Cardiac fibroblast (primary cell): ENCODE results near the gene TMTC1.

Experiments
- DNase-seq, 2 donors: peaks; one replicate each; pipeline versions ENCODE4 v3.0.0 to v3.0.0-alpha.2; 2010; ENCODE audit warnings: low read depth in 2 of 2
- H3K4me3 ChIP-seq, 2 donors: replicated peaks in 1 of 2; 1 replicate in 1 of 2; 2 replicates in 1 of 2; pipeline ENCODE4 v1.5.1; 2011; ENCODE audit warnings: low read depth in 2 of 2, low read length in 2 of 2, mild to moderate bottlenecking in 2 of 2, moderate library complexity in 1 of 2
- TF ChIP-seq, protein P1 (sequence below): IDR thresholded peaks from one replicate; pipeline ENCODE4 v1.5.1; 2011; ENCODE audit warnings: low read depth, mild to moderate bottlenecking, low read length, inconsistent platforms

The TMTC1 gene

DNA sequence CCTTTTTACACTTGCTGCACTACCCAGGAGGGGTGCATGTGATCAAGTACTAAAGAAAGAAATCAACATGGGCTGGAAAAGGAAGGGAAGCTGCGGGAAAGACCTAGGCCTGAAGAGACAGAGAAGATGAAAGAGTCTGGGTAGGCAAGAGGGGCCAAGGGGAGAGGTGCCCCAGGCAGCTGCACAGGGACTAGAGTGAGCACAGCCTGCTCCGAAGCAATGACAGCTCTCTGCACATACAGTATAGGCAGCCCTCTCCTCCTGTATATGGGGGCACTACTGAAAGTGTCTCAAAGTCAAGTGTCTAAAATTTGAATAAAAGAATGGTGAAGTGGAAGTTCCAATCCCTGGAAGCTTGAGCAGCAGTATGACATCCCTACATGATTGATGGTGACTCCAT is 112.0 kb downstream of the TMTC1 start:
- no peak for DNase-seq
- TF ChIP-seq, protein P1, sequence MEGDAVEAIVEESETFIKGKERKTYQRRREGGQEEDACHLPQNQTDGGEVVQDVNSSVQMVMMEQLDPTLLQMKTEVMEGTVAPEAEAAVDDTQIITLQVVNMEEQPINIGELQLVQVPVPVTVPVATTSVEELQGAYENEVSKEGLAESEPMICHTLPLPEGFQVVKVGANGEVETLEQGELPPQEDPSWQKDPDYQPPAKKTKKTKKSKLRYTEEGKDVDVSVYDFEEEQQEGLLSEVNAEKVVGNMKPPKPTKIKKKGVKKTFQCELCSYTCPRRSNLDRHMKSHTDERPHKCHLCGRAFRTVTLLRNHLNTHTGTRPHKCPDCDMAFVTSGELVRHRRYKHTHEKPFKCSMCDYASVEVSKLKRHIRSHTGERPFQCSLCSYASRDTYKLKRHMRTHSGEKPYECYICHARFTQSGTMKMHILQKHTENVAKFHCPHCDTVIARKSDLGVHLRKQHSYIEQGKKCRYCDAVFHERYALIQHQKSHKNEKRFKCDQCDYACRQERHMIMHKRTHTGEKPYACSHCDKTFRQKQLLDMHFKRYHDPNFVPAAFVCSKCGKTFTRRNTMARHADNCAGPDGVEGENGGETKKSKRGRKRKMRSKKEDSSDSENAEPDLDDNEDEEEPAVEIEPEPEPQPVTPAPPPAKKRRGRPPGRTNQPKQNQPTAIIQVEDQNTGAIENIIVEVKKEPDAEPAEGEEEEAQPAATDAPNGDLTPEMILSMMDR: no peak
- H3K4me3 ChIP-seq: no peak overlapping the region

DNA sequence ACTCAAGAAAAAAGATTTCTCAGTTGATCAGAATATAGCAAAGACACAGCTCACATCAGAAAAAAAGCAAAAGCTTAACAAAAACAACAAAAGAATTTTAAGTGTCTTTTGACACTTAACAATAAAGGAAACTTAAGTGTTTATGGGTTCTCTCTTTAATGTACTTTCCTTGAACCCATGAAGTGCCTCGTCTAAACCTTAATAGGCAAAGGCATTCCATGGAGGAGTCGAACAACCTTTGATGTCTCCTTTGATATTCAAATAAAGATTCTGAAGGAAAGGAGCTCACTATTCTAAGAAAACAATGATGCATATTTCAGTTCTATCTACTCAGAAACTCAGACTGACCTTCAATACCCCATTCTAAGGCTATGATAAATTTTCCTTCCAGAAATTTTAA is 116.7 kb downstream of the TMTC1 start:
- no peak overlapping the region for H3K4me3 ChIP-seq
- DNase-seq: no peak
- TF ChIP-seq, protein P1: no peak

DNA sequence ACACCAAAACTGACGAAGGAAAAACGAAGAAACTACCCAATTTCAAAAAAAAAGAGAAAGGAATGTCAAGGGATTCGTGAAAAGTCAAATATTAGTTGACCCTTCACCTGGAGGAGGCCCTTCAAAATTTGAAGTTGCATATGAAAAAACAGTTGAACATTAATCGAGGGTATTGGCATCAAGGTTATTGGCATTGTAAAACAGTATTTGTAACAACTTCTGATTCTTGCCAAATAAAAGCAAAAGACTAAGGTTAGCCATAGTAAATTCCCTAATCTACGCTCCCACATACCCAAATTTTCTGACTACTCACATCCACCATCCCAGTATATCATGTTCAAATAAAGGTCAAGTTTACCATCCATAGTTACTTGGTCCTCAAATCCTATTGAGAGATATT is 118.6 kb downstream of the TMTC1 start:
- TF ChIP-seq, protein P1: no peak

DNA sequence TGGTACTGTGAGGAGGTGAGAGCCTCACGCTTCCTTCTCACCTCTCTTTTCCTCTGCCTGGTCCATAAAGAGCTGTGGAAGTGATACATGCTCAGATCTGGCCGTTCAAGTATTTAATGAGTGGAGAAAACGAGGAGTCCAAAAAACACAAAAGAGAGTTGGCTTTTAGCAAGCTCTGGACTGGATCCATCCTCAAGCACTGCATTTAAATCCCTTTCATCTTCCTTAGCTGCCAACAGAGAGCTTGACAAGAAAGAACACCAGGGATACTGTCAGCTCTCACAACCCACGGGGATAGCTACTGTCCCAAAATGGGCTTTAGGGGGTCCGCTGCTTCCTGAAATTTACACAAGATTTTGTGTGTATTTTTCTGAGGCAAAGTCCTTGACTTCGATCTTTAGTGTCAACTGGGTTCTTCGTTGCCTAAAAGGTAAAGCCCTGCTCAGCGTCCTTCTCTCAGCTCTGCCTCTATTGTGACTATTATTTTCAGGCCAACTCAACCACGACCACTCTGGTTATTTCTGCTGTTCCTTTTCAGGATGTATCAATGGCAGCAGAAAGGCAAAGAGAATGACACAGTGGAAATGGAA is 120.9 kb downstream of the TMTC1 start:
- TF ChIP-seq, protein P1: no peak
- H3K4me3 ChIP-seq: no peak overlapping the region
- DNase-seq: no peak

More for the DNA sequence above, 118.6 kb downstream of the TMTC1 start:
- DNase-seq: no peak
- H3K4me3 ChIP-seq: no peak overlapping the region

- TF ChIP-seq, protein P1: no peak
- H3K4me3 ChIP-seq: no peak overlapping the region
- no peak for DNase-seq
These were observed 122.9 kb downstream of the TMTC1 start for GRCh38 chr12:29660847-29661246.

GRCh38 chr12:29656762-29657538 is 126.8 kb downstream of the TMTC1 start:
- TF ChIP-seq, protein P1: no peak
- no peak overlapping the region for H3K4me3 ChIP-seq
- no peak for DNase-seq
